ENCODE data around the gene C2orf81.

The C2orf81 gene

DNA sequence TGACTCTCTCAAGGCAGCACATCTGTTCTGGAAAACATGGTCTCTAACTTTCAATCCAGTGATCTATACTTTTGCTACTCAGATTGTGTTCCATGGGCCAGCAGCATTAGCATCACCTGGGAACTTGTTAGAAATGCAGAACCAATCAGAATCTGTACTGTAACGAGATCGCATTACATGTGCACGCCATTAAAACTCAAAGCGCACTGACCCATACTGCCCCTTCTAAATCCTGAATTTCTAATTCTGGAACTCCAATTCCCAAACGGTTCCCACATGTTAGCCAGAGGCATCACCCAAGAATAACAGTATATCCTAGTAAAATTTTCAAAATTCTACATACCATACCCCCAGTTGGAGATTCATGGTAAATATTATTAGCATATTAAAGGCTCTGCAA, 30.8 kb downstream of the C2orf81 start:
- no peak for DNase-seq (ENCODE audit: low spot score)

DNA sequence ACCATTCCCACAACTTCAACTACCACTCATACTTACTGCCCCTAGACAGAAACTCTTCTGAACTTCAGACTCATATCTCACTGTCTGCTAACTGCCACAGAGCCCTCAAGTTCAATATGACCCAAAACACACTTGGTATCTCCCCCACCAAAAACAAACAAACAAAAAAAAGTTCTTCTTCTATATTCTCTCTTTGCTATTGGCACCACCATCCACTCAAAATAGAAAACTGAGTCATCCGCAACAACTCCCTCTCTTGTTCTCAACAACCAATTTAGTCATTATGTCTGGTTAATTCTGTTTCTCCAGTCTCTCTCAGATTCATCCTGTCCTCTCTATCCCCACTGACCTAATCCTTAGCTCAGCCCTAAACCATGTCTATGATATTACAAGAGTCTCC, 34.1 kb downstream of the C2orf81 start:
- DNase-seq (ENCODE audit: low spot score): no peak

DNA sequence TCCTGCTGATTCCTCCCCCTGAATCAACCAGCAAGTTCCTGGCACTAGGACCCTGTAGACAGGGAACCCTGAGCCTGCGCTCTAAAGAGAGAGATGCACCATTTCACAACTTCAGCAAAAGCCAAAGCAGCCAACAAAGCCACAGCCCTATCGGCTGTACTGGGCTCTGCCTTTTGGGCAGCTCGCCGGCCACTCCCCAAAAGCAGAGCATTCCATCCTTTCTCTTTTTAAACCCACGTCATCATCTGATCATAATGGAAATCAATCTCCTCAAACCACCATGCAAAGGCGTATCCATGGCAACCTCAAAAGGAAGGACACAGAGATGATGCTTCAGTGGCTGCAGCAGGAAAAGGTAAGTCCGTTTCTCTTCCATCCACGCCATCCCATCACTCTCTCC, 36.0 kb downstream of the C2orf81 start:
- DNase-seq (ENCODE audit: low spot score): no peak

DNA sequence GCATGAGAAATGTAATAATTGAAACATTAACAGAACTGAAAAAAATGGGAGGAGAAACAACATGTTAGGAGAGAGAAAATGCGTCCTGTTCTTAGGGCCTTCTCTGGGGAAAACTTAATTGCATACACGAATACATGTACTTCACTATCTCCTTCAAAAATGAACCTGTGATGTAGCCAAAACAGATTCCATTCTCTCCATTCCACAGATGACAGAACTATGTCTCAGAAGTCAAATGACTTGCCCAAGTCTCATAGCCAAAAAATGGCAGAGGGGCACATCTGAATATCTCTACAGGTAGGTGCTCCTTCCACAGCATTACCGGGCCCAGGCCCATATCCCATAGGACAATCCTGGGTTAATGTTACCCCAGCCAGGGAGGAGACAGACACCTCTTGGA, 37.4 kb downstream of the C2orf81 start:
- DNase-seq (ENCODE audit: low spot score): no peak

DNA sequence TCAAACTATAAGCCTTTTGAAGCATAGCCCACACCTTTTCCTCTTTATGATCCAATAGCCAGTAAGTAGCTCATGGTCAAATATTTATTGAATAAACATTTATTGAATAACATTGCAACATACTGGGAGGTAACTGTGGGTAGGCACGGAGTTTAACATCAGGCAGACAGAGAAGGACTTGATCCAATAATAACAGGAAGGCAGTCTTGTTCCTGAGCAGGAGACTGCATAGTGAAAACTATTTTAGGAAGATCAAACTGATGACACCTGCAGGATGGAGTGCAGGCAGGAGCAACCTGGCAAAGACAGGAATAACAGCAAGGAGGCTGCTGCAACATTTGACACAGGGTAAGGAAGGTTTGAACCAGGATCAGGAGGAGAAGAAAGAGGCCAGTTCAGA, 38.2 kb downstream of the C2orf81 start:
- no peak for DNase-seq (ENCODE audit: low spot score)

DNA sequence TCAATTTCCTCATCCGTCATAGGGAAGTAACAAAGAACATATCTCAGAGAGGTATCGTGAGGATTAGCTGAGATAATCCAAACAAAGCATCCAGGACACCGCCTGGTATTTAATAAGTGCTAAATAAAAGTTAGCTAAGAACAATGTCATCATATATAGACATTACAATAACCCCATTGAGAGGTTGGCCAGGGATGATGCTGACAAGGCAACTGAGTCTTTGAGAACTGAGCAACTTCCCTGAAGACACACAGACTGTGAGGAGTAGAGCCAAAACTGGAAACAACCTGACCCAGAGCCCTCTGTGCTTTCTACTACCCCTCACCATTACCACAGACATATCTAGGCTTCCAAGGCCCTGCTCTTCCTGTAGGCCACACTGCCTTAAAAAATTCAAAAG, 39.7 kb downstream of the C2orf81 start:
- no peak for DNase-seq (ENCODE audit: low spot score)

DNA sequence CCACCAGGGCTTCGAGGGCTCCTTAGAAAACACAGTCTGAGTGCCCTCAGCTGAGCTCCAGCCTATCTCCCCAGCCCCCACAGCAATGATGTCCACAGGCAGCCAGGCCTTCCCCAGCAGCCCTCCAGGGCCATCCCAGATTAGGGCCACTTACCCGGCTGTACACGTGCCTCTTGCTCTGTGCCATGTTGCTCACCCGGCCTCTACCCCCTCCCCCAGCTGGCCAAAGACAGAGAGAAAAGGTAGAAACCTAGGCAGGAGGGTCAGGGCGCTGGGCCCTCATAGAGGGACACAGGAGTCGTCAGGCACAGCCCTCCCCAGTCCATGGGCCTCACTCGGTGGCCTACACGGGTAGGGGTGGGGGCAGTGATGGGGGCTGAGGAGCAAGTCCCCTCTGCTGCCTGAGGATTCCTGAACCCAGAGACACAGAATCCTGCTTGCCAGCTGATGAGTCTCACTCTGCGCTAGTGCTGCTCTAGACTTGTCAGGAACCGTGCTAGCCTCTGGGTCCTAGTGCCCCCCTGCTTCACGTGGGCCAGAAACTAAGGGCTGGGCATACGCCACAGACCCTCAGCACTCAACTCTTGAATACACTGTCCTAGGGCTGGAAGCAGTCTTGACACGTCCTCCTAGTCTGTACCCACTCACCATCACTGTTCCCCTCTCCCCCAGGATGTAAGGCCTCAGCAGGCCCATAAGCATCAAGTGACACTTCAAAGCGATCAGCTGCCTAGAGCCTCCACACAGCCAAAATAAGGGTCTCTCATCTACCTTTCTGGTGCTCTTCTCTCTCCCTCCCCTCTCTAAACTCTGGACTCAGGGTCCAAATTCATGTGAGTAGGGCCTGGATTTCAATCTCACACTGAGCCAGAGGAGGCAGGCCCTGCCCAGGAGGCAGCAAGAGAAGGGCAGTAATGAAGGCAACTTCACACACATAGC, 41.3 kb downstream of the C2orf81 start, which contains the start of gene DCTN1:
TSS of gene DCTN1 (minus strand) at position 461 of the 939 bp plus-strand sequence. CDS start at position 187, 274 bp downstream.
- peak; percentile 20 for DNase-seq (ENCODE audit: low spot score)

DNA sequence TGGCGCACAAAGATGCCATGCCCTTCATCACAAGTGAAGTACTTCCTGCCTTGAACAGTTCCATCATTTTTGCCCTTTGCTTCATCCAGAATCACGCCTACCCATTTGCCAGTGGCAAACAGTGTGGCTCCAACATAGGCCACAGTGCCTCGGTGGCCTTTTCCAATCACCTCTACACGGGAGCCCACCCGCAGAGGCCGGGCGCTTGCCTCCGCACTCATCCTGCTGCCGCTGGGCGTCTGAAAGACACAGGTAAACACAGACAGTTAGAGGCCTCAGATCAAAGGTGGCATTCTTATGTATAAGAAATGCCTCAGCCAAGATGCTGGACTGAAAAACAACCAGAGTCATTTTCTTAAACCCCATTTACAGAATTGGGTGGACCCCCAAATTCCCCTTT, 43.4 kb downstream of the C2orf81 start:
- no peak for DNase-seq (ENCODE audit: low spot score)

DNA sequence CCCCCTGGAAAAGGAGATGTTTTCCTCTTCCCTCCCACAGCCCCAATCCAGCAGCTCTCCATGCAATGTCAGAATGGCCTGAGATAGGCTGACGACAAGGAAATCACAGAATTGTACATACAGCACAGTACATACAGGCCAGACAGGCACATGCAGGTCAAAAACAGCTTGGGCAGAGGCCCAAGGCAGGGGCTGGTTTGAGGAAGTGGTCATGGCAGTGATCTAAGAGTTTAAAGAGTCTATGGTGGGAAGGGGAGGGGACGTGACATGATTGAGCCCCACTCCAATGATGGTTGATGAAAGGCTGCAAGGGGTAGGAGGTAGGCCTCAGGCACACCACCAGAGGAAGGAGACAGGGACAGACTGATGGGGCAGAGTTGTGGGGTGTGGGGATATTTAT, 45.6 kb downstream of the C2orf81 start:
- no peak for DNase-seq (ENCODE audit: low spot score)

DNA sequence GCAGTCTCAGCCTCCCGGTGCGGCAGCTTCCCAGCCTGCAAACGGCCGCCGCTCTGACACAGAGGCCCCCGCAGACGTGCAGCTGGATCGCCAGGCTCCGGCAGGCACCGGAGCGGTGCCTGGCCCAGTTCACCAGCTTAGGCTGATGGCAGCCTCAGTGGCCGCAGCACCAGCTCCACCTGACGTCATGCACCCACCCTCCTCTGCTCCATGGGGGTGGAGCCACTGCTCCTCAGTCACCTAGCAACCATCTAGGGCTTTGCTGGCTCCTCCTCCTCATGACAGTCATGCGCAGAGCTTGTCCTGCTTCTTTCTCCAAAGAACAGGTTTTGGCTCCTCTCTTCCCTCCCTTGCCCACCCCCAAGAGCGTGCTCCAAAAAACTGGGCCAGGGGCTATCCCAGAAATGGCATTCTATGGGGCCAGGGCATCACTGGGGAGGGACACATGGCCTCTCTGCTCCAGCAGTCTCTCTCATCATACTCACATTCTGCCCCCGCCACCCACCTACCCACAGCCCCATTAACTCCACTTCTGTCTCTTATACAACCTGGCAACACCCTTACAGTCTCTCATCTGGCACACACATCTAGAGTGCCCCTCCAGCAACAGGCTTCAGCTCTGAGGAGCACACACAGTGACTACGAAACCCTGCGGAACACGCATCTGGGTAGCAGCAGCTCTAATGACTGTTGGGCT, 46.8 kb downstream of the C2orf81 start:
- peak; percentile 7 for DNase-seq (ENCODE audit: low spot score)

DNA sequence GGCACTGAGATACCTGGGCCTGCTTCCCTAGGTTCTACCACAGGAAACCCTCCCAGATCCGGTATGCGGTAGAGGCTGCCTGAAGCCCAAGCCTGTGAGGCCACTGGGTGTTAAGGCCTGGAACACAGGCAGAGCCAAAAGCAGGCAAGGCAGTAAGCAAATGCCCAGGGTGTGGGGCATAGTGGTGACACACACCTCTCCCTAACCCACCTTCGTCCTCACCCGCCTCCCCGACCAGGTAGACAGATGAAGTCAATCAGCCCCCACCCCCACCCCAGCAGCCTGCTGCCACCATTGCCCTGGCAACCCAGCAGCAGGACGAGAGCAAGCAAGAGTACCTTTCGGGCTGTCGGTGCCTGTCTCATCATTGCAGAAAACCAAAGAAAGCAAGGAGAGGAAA, 47.4 kb downstream of the C2orf81 start:
- no peak for DNase-seq (ENCODE audit: low spot score)

DNA sequence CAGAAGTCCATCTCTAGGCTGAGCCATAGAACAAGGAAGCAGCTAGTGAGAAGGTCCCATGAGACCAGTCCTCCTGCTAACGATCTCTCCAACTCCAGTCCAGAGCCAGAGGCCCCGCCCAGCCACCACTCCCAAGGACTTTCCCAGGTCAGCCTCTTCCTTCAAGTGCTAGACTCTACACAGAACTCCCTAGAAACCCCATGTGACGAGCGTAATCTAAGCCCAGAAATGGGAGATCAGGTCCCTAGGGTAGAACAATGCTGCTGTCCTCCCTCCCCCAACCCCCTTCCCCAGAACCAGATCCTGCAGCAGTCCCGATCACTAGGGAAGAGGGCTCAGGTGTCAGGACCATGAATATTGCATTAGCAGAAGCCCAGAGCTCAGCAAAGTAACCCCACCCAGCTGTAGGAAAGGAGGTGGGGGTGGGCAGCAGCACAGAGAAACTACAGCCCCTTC, 48.2 kb downstream of the C2orf81 start:
- DNase-seq (ENCODE audit: low spot score): no peak

DNA sequence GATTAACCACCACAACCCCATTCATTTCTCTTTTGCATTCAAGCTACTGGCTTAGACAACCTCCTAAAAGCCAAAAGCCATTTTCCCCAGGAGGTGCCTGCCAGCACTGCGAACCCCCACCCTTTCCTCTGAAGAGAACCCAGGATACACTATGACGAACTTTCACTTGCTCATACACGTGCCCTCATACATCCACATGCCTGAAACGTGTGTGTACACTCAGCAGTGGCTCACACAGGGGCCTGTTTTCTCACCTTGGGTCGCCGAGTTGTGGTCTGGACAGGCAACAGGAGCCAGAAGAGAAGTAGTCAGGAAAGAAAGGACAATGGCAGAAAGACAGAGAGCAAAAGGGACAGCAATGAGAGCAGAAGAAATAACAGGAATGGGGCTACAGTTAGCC, 48.7 kb downstream of the C2orf81 start:
- DNase-seq (ENCODE audit: low spot score): no peak

DNA sequence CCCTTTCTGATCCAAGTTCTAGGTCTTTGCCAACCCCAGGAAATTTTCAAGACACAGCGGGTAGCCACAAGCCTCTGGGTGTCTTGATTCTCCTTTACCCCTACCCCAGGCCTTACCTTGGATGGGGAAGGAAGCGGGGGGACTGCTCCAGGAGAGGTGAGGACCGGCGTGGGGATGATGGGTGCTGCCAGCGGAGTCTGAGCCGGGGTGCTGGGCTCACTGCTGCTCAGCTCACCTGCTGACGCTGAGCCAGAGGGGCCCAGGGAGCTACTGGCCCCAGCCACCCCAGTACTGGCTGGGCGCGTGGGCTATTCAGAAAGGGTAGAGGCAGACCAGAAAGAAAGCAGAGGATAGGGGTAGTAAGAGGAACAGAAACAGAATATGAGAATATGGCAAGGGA, 50.0 kb downstream of the C2orf81 start:
- DNase-seq (ENCODE audit: low spot score): no peak

DNA sequence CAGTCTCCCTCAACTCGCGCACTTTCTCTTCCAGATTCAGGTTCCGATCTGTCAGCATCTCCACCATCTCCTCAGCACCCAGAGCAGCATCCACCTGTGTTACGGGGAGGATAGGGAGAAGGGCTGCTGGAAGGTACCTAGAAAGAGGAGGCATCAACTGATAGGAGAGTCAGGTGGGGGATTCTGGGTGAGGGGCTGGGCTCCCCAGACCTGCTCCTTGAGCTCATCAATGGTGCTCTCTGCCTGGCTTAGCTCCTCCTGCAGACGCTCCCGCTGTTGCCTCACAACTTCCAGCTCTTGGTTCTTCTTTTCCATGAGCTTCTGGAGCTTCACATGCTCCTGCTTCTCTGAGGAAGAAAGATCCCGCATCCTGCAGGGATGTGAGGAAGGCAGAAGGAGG, 51.4 kb downstream of the C2orf81 start:
- DNase-seq (ENCODE audit: low spot score): no peak

DNA sequence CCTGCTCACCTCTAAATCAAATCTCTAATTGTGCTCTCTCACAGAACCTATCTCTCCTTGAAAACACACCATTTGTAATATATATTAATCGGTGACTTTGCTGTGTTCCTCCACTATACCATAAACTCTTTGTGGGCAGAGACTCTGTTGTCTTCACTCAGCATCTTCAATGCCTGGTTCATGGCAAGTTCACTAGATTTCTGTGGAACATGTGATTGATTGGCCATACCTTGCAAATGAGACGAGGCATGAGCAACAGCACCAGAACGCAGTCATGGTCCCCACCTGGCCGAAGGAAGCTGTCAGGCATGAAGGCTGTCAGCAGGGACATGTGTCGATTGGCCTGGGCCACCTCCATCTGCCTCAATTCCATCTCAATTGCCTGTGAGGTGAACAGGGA, 52.9 kb downstream of the C2orf81 start:
- no peak for DNase-seq (ENCODE audit: low spot score)

DNA sequence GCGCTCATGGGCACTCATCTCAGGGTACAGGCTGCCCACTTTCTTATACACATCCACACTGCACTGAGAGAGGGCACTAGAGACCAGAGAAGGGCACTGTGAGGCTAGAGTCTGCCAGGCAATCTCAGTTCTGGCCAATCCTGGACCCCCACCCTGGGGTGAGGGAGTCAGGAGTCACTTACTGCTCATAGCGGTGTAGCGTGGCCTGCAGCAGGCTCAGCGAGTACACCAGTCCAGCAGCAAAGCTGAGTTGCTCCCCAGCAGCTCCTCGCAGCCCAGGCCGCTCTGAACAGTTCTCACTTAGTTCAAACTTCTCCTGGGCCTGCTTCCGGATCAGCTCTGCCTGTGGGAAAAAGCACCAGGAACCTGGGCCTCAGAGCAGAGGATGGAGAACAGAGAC, 53.6 kb downstream of the C2orf81 start:
- no peak for DNase-seq (ENCODE audit: low spot score)

DNA sequence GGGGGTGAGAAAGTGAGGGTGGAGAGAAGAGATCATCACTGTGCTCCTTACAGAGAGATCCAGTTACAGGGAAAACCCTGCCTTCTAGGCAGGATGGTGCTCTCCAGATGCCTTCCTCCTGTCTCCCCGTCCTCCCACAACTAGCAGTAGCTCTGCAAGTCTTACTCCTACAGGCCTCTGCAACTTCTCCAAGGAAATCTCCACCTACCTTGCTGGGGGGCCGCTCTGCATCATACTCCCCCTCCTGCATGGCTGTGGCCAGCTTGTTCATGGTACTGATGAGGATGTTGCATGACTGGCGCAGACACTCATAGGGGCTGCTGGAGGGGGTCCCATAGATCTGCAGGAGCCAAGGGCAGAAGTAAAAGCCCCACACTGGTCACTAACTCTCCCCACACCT, 55.4 kb downstream of the C2orf81 start:
- no peak for DNase-seq (ENCODE audit: low spot score)

DNA sequence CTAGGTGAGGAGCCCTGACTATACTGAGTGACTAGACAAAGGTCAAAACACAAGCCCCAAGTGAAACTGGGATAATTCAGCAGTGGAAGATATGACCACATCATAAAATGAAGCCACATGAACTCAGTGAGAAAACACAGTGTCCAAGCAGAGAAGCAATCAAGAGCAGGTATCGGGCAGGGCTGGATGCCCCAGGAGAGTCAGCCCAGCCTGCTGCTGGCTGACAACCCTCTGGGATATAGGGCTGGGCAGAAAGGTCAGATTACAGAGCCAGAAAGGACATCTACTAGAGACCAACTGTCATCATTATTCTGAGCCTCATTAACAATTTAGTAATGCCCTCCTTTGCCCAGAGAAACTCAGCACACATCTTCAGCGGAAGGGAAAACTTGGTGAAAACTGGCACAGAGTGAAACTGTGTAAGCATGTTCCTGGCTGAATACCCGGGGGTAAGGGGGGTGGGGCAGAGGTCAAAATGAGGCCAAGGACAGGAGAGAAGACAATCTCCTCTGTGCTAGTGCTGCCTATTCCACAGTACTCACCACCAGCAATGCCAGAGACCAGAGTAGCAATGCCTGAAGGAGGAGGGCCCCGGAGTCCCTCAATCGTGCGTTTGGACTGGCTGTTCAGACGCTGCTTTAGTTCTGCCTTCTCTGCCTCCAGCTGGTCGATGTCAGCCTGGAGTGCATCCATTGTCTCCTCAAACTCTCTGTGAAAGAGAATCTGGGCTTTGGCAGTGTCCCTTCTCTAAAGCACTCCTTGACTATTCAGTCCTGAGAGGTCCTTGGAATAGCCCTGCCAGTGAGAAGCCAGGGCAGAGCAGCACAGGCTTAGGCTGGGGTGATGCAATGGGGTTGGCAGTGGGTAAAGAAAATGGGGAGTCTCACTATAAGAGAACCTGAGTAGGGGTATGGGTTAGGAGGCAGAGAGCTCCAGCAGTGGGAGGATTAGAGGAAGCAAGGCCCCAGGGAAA, 56.6 kb downstream of the C2orf81 start:
- no peak for DNase-seq (ENCODE audit: low spot score)
